PFSK-1 (cell line): ENCODE measurements around the gene PNMA6E.

Experiments
- FOXP2 ChIP-seq: optimal IDR thresholded peaks from 2 replicates; pipeline ENCODE3; 2011; ENCODE audit warnings: borderline replicate concordance, control low read depth, inconsistent platforms; ENCODE audit not compliant: insufficient read depth; ENCODE audit errors: extremely low read length, extremely low read depth
- POLR2AphosphoS5 ChIP-seq: IDR thresholded peaks from 2 replicates; pipeline ENCODE4 v1.6.1; 2012; ENCODE audit warnings: low read depth, mild to moderate bottlenecking, control low read depth, low read length, moderate library complexity
- SIN3A ChIP-seq: IDR thresholded peaks from 2 replicates; pipeline ENCODE4 v1.6.1; 2012; ENCODE audit warnings: mild to moderate bottlenecking, low read length, moderate library complexity, borderline replicate concordance; ENCODE audit not compliant: insufficient read depth
- TAF1 ChIP-seq: IDR thresholded peaks from 2 replicates; pipeline ENCODE4 v1.6.1; 2012; ENCODE audit warnings: low read length, control low read depth, borderline replicate concordance; ENCODE audit not compliant: insufficient read depth
- TF ChIP-seq, protein P1 (sequence below), 2 experiments: IDR thresholded peaks; 2 replicates each; pipeline versions ENCODE4 v1.6.1 to v1.8.0; 2011 to 2012; ENCODE audit warnings: low read depth in 2 of 2, low read length in 2 of 2, control low read depth in 1 of 2, inconsistent platforms in 1 of 2, mild to moderate bottlenecking in 1 of 2, moderate library complexity in 1 of 2; ENCODE audit not compliant: insufficient read depth in 1 of 2

The PNMA6E gene

DNA sequence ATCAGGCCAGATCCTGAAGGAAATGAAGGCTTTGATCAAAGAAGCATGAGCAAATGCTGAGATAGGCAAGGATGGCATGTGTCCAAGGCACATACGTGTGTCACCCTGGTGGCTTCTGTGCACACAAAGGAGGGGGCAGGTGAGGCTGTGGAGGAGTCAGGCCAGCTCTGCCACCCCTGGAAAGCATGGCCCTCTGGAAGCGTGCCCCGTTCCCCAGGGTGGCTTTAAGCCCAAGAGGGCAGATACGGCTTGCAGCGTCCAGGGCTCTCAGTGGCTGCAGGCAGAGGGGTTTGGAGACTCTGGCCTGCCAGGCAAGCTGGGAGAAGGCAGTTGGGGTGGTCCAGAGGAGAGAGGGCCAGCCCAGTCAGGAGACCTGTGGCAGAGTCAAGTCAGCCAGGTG is 25.6 kb downstream of the PNMA6E start:
- TF ChIP-seq, protein P1, sequence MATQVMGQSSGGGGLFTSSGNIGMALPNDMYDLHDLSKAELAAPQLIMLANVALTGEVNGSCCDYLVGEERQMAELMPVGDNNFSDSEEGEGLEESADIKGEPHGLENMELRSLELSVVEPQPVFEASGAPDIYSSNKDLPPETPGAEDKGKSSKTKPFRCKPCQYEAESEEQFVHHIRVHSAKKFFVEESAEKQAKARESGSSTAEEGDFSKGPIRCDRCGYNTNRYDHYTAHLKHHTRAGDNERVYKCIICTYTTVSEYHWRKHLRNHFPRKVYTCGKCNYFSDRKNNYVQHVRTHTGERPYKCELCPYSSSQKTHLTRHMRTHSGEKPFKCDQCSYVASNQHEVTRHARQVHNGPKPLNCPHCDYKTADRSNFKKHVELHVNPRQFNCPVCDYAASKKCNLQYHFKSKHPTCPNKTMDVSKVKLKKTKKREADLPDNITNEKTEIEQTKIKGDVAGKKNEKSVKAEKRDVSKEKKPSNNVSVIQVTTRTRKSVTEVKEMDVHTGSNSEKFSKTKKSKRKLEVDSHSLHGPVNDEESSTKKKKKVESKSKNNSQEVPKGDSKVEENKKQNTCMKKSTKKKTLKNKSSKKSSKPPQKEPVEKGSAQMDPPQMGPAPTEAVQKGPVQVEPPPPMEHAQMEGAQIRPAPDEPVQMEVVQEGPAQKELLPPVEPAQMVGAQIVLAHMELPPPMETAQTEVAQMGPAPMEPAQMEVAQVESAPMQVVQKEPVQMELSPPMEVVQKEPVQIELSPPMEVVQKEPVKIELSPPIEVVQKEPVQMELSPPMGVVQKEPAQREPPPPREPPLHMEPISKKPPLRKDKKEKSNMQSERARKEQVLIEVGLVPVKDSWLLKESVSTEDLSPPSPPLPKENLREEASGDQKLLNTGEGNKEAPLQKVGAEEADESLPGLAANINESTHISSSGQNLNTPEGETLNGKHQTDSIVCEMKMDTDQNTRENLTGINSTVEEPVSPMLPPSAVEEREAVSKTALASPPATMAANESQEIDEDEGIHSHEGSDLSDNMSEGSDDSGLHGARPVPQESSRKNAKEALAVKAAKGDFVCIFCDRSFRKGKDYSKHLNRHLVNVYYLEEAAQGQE (IDR thresholded peaks at IDR 0.05; ENCODE audit: insufficient read depth in 1 of 2, low read depth in 2 of 2, low read length in 2 of 2) = no peak
- TF ChIP-seq SIN3A = no peak
- no peak for TF ChIP-seq TAF1
- no peak for TF ChIP-seq POLR2AphosphoS5
- no peak for TF ChIP-seq FOXP2

DNA sequence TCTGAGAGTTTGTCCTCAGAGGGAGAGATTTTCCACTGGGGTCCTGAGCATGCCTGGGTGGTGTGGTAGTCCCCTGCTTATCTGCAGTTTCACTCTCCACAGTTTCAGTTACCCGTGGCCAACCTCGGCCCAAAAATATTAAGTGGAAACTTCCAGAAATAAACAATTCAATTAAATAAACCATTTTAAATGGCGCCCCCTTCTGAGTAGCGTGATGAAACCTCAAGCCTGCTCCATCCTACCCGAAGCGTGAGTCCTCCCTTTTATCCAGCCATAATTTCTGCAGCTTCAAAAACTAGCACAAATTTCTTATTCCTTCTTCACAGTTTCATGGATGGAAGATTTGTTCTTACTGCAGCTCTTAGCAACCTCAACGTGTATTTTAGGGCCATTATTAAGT is 26.7 kb downstream of the PNMA6E start:
- TF ChIP-seq, protein P1 (IDR thresholded peaks at IDR 0.05; ENCODE audit: insufficient read depth in 1 of 2, low read depth in 2 of 2, low read length in 2 of 2) = no peak
- TF ChIP-seq SIN3A (no peak), TAF1 (no peak), FOXP2 (no peak), POLR2AphosphoS5 (no peak)

DNA sequence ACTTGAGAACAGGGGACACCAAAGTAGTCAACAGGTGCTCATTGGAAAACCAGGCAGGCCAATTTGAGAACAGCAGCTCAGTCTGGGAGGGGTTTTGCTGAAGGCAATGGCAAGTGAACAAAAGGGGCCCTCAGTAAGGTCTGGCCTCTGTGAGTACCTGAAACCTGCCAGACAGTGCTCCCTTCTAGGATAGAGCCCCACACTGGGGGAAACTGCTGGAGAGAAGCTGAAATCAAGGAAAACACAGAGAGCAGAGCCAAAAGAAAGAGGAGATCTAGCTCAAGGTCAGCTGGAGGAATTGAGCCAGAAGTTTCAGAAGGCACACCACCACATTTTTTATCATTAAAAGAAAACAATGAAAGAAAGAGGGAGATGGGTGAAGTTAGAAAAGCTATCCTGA is 28.2 kb downstream of the PNMA6E start:
- TF ChIP-seq SIN3A = no peak

DNA sequence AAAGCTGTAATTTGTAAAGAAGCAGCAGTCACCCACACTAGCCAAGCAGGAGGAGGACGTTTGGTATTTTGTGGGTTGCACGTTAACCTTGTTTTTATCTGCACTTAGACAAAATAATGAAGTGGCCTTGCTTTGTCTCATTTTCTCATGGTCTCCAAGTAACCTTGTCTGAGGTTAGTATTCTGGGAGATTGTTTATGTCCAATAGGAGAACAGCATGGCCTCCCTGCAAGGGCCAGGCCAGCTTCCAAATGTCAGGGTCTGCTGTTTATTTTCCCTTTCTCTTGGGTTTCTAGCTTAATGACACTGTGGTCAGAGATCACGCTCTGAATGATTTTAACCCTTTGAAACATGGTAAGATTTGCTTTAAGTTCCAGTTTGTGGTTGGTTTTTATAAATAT is 29.9 kb downstream of the PNMA6E start:
- TF ChIP-seq SIN3A (no peak), POLR2AphosphoS5 (no peak), TAF1 (no peak), FOXP2 (no peak)
- TF ChIP-seq, protein P1 (IDR thresholded peaks at IDR 0.05; ENCODE audit: insufficient read depth in 1 of 2, low read depth in 2 of 2, low read length in 2 of 2) = no peak

DNA sequence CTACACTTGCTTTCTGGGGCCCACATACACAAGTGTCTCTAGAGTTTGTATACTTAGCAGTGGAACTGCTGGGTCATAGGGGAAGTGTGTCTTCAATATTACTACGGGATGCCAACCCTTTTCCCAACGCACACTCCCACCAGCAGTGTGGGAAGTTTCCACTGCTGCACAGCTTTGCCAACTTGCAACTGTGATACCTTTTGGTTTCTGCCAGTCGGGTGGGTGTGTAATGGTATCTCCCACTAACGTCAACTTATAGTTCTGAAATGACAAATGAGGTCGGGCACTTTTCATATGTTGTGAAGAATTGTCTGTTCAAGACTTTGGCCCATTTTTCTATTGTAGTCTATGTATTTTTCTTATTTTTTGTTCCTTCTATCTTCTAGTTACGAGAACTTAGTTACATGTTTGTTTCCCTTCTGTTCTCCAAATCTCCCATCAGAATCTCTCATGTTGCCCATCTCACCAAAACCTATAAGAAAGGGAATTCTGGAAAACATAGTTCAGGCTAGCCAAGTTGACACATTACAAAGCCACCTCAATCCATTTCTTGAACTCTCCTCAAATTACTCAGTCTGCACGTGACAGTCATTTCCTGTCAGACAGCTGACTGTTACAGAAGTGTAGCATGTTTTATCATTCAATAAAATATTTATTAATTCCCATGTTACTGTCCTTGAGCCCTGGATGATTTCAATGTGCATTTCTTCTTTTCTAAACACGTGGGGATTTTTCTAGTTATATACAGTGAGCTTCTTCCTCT is 30.7 kb downstream of the PNMA6E start:
- TF ChIP-seq POLR2AphosphoS5 = no peak
- no peak for TF ChIP-seq SIN3A
- TF ChIP-seq, protein P1 (IDR thresholded peaks at IDR 0.05; ENCODE audit: insufficient read depth in 1 of 2, low read depth in 2 of 2, low read length in 2 of 2) = no peak
- TF ChIP-seq FOXP2 = no peak
- TF ChIP-seq TAF1 = no peak
